ENCODE measurements around the gene ZNF74. TPM values are rescaled to one million over a fixed set of nuclear protein-coding genes. Genes with fewer than 3 reads are reported as not detected.
"Not testable (repeated sequence)": the region's sequence is repeated elsewhere in the genome, so short reads cannot be mapped to it uniquely, and the experiment has no call there.

The ZNF74 gene
- total RNA-seq, 4 donors from 2014 or later, result 3.2 to 8.8 (median 5.9) TPM

- not testable (repeated sequence) for DNase-seq (ENCODE audit: low spot score); ATAC-seq (ENCODE audit: low FRiP score)
Observed at GRCh38 chr22:20368875-20369274, 25.1 kb upstream of the ZNF74 start.

DNA sequence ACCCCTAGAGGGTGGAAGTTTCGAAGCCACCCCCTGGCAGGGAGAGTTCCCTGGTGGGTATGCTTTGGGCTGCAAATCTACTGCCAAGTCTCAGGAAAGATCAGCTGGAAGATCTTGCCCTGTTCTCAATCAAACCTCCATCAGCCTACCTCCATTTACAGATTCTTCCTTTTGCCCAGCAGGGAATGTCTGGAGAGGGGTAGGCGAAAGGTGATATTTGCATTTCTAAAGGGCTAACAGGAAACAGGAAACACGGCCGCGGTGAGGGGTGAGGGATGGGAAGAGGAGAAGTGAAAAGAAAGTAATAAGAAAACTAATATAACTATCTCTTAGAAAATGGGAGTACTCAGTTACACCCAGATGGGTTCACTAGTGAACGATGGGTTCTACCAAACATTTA, 22.3 kb upstream of the ZNF74 start:
- DNase-seq (ENCODE audit: low spot score); ATAC-seq (ENCODE audit: low FRiP score): not testable (repeated sequence)

GRCh38 chr22:20372406-20372854, 21.5 kb upstream of the ZNF74 start:
- ATAC-seq (ENCODE audit: low FRiP score); DNase-seq (ENCODE audit: low spot score): not testable (repeated sequence)

DNA sequence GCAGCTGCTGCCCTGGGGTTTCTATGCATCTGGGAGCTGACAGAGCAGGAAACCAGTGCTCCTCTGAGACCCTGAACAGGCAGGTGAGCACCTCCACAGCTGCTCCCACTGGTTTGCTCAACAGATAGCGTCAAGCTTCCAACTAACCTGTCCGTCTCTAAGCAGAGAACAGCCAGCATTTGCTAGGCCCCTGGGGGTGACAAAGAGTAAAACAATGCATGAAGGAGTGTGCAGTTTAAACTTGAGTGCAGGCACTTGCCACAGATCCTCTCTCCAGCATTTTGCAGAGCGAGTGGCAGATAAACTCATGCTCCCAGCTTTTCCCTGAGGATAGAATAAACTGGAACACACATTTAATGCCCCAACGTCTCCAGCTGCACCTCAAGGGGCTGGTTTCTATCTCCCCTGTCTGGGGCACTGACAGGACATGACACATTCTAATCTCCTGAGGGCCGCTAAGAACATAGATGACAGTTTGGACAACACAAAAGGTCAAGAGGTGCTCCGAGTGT, 20.7 kb upstream of the ZNF74 start:
- not testable (repeated sequence) for ATAC-seq (ENCODE audit: low FRiP score); DNase-seq (ENCODE audit: low spot score)

GRCh38 chr22:20374130-20374529, 19.8 kb upstream of the ZNF74 start:
- ATAC-seq (ENCODE audit: low FRiP score); DNase-seq (ENCODE audit: low spot score): not testable (repeated sequence)

DNA sequence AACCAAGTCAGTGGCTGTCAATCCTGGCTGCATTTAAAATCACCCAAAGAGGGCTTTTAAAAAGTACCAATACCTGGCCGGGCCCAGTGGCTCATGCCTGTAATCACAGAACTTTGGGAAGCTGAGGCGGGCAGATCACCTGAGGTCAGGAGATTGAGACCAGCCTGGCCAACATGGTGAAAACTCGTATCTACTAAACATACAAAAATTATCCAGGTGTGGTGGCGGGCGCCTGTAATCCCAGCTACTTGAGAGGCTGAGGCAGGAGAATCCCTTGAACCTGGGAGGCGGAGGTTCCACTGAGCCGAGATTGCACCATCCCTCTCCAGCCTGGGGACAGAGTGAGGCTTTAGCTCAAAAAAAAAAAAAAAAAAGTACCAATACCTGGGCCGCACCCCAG, 17.7 kb upstream of the ZNF74 start:
- not testable (repeated sequence) for DNase-seq (ENCODE audit: low spot score); ATAC-seq (ENCODE audit: low FRiP score)

DNA sequence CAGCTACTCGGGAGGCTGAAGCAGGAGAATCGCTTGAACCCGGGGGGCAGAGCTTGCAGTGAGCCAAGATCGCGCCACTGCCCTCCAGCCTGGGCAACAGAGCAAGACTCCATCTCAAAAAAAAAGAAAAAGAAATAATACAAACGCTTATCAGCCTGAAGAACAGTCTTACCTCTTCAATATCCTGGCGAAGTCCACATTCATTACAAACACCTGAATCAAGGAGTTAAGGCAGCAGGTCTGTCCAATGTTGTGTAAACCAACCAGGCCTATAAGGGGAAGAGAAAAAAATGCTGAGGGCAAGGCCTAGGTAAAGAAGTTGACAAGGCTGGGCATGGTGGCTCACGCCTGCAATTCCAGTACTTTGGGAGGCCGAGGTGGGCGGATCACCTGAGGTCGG, 17.0 kb upstream of the ZNF74 start:
- ATAC-seq (ENCODE audit: low FRiP score); DNase-seq (ENCODE audit: low spot score): not testable (repeated sequence)

- TF ChIP-seq CTCF (IDR thresholded peaks at IDR 0.05), result no peak
- ATAC-seq (ENCODE audit: low FRiP score) (no peak), DNase-seq (ENCODE audit: low spot score) (no peak)
Observed at GRCh38 chr22:20378110-20378509, 15.8 kb upstream of the ZNF74 start.

DNA sequence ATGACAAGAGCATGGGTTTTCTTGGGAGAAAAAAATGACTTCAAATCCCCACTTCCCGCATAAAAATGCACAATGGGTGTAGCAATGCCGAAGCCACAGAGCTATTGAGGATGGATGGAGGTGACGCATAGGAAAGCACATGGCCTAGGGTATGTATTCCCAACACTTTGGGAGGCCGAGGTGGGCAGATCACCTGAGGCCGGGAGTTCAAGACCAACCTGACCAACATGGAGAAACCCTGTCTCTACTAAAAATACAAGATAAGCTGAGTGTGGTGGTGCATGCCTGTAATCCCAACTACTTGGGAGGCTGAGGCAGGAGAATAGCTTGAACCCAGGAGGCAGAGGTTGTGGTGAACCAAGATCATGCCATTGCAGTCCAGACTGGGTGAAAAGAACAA, 15.3 kb upstream of the ZNF74 start:
- not testable (repeated sequence) for DNase-seq (ENCODE audit: low spot score); ATAC-seq (ENCODE audit: low FRiP score)

DNA sequence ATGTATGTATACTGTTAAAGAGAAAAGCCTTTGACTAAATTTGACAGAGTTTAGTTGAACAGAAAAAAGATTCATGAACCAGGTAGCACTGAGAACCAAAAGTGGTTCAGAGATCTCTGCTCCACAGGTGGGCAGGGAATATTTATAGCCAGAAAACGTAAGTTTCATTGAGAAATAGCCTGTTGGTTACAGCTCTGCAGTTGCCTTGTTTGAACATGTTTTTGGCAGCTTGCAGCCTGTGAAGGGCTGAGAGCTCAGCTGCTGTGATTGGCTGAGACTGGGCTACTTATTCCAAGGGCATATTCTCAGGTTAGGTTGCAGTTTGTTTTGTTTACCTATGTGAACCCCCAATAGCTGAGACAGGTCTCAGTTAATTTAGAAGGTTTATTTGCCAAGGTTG, 13.5 kb upstream of the ZNF74 start:
- DNase-seq (ENCODE audit: low spot score) (no peak), ATAC-seq (ENCODE audit: low FRiP score) (no peak)
- TF ChIP-seq CTCF (IDR thresholded peaks at IDR 0.05), result no peak

DNA sequence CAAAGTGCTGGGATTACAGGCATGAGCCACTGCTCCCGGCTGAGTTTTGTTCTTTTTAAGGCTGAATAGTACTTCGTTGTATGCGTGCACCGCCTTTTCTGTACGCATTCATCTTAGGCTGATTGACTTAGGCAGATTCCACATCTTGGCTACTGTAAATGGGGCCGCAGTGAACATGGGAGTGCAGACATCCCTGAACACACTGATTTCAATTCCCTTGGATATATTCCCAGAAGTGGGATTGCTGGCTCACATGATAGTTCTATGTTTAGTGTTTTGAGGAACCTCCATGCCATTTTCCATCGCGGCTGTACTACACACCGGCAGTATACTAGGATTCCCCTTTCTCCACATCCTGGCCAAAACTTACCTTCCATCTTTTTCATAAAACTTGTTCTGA, 10.4 kb upstream of the ZNF74 start:
- DNase-seq (ENCODE audit: low spot score), result no peak
- ATAC-seq (ENCODE audit: low FRiP score), result no peak
- no peak for TF ChIP-seq CTCF (IDR thresholded peaks at IDR 0.05)

DNA sequence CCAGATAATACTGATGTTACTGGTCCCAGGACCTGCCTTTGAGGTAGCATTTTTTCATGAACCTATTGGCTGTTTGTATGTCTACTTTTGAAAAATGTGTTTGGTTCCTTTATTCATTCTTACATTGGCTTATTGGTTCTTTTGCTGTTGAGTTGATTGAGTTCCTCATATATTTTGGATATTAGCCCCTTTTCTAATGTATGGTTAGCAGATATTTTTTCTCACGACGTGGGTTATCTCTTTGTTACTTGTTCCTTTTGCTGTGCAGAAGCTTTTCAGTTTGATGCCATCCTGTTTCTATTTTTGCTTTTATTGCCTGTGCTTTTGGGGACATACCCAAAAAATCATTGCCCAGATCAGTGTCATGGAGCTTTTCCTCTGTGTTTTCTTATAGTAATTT, 9.8 kb upstream of the ZNF74 start:
- no peak for ATAC-seq (ENCODE audit: low FRiP score)
- TF ChIP-seq CTCF (IDR thresholded peaks at IDR 0.05), result no peak
- no peak for DNase-seq (ENCODE audit: low spot score)

All from omental fat pad (tissue), 4 donors.